ENCODE results near the gene HLF. TPM values are rescaled to one million over a fixed set of nuclear protein-coding genes. Genes with fewer than 3 reads are reported as not detected.

Gene HLF
- total RNA-seq, 1 donor from 2014 or later: 0.32 TPM

DNA sequence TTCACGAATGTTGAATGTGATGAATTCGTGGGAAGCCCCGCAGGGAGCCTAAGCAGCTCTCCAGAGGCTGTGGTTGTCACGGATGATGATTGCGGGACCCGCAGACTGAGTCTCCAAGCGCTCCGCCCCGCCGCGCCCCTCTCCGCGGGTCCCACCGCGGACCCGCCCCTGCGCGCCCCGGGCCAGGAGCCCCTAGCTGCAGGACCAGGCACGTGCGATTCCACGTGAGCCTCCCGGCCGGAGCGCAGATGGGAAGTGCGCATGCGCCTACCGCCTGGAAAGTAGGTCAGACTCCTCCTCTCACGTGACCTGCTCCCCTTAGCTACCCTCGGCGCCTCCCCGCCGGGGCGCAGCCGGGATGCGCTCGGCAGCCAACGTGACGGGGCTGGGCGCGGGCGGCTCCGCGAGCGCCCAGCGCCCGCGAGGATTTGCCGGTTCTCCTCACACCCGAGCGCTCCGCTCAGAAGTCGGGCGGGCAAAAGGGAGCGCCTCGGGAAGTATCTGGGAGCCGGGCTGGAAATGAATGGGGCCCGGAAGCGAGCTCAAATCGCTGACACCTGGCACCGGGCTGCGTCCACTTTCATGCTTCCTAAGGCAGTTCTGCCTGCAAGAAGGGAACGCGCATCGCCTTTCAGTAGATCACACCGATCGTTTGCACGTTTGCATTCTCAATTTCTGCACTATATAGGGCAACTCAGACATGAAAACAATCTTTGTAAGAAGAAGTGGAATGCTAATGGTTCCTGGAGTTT is 26.4 kb upstream of the HLF start:
- H3K9me3 Mint-ChIP-seq (ENCODE audit: unreplicated experiment): peaks cover 3% of the 10 kb centered on the region
- peak overlapping the region; percentile 95 for H3K4me3 Mint-ChIP-seq (ENCODE audit: unreplicated experiment)
- H3K27ac Mint-ChIP-seq (ENCODE audit: unreplicated experiment): peak overlapping the region; percentile 45
- no peaks in the 10 kb centered on the region for H3K36me3 Mint-ChIP-seq (ENCODE audit: unreplicated experiment)
- peaks cover 2% of the 10 kb centered on the region for H3K27me3 Mint-ChIP-seq (ENCODE audit: unreplicated experiment)
- peak; percentile 98 for DNase-seq
- TF ChIP-seq, protein P1, sequence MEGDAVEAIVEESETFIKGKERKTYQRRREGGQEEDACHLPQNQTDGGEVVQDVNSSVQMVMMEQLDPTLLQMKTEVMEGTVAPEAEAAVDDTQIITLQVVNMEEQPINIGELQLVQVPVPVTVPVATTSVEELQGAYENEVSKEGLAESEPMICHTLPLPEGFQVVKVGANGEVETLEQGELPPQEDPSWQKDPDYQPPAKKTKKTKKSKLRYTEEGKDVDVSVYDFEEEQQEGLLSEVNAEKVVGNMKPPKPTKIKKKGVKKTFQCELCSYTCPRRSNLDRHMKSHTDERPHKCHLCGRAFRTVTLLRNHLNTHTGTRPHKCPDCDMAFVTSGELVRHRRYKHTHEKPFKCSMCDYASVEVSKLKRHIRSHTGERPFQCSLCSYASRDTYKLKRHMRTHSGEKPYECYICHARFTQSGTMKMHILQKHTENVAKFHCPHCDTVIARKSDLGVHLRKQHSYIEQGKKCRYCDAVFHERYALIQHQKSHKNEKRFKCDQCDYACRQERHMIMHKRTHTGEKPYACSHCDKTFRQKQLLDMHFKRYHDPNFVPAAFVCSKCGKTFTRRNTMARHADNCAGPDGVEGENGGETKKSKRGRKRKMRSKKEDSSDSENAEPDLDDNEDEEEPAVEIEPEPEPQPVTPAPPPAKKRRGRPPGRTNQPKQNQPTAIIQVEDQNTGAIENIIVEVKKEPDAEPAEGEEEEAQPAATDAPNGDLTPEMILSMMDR (IDR thresholded peaks at IDR 0.05; ENCODE audit: partially characterized antibody, unreplicated experiment): no peak
- peaks cover 2% of the 10 kb centered on the region for H3K4me1 Mint-ChIP-seq (ENCODE audit: low read depth, unreplicated experiment)

DNA sequence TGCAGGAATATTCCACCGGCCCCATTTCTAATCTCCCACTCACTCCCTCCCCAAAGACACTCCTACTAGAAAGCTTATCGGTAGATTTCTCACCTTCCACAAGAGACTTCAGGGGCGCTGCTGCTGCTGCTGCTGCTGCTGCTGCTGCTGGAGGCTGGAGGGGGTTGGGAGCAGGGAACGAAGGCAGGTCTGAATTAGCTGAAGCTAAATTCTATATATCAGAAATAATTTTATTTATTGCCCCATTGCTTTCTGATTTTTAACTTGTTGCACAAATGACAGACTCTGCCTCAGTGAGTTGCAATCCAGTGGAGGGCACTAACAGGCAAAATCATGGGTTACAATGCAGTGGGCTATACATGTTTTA is 25.8 kb upstream of the HLF start:
- Mint-ChIP-seq H3K9me3 (ENCODE audit: unreplicated experiment) (peaks cover 3% of the 10 kb centered on the region), H3K4me3 (ENCODE audit: unreplicated experiment) (peak overlapping the region; percentile 95), H3K36me3 (ENCODE audit: unreplicated experiment) (no peaks in the 10 kb centered on the region), H3K27ac (ENCODE audit: unreplicated experiment) (no peak overlapping the region), H3K27me3 (ENCODE audit: unreplicated experiment) (peaks cover 2% of the 10 kb centered on the region), H3K4me1 (ENCODE audit: low read depth, unreplicated experiment) (peaks cover 2% of the 10 kb centered on the region)
- TF ChIP-seq, protein P1 (IDR thresholded peaks at IDR 0.05; ENCODE audit: partially characterized antibody, unreplicated experiment): no peak
- DNase-seq: peak; percentile 25

DNA sequence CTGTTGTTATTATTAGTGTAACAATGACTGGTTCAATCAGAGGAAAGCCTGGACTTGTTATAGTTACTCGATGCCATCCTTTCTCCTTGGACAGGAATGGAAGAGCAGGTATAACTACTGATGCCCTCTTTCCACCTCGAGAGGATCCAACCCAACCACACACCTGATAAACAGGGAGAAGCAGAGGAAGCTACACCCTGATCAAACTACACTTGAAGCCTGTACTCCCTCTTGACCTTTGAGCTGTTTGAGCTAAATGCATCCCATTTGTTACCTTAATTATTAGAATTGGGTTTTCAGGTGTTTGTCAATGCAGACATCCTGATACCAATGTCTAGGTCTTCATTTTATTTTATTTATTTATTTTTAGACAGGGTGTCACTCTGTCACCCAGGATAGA is 23.7 kb upstream of the HLF start:
- no peak for DNase-seq
- H3K4me3 Mint-ChIP-seq (ENCODE audit: unreplicated experiment): no peak overlapping the region
- H3K27me3 Mint-ChIP-seq (ENCODE audit: unreplicated experiment): no peaks in the 10 kb centered on the region
- H3K36me3 Mint-ChIP-seq (ENCODE audit: unreplicated experiment): no peaks in the 10 kb centered on the region
- TF ChIP-seq, protein P1 (IDR thresholded peaks at IDR 0.05; ENCODE audit: partially characterized antibody, unreplicated experiment): no peak
- H3K9me3 Mint-ChIP-seq (ENCODE audit: unreplicated experiment): peaks cover 2% of the 10 kb centered on the region
- peaks cover 2% of the 10 kb centered on the region for H3K4me1 Mint-ChIP-seq (ENCODE audit: low read depth, unreplicated experiment)
- H3K27ac Mint-ChIP-seq (ENCODE audit: unreplicated experiment): no peak overlapping the region

DNA sequence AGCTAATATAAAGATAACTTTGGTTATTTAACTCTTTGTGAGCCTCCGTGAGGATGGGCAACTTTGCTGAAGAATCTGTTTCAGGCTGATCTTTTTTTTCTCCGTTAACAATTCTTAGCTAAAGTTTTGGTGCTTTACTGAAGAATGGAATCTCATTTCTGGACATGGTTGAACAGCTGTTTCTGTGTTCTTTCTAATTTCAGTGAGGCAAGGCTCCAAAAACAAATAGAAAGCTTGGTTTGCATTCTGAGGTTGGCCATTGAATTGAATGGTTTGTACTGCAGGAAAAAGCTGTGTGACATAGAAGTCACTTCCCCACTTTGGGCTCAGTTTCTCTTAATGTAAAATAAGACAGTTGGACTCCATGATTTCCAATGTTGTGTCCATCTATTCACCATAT is 22.3 kb upstream of the HLF start:
- H3K27me3 Mint-ChIP-seq (ENCODE audit: unreplicated experiment): no peaks in the 10 kb centered on the region
- no peak overlapping the region for H3K4me3 Mint-ChIP-seq (ENCODE audit: unreplicated experiment)

DNA sequence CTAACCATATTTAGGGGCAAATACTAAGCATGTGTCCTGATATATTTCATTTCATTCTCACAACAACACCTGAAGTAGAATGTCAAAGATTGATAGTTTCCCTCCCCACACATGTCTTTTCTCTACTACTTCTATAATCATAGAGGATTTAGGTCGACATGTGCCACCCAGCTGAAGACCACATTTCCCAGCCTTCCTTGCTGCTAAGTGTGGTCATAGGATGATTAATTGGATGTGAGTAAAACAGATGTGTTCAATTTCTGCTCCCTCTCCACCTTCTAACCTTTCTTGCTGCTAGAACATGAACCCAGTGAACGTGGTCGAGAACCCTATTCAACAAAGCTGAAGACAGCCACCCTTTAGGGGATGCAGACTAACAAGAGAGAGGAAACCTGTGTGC is 18.8 kb upstream of the HLF start:
- Mint-ChIP-seq H3K4me1 (ENCODE audit: low read depth, unreplicated experiment) (no peaks in the 10 kb centered on the region), H3K36me3 (ENCODE audit: unreplicated experiment) (no peaks in the 10 kb centered on the region), H3K4me3 (ENCODE audit: unreplicated experiment) (no peak overlapping the region), H3K27ac (ENCODE audit: unreplicated experiment) (no peak overlapping the region), H3K27me3 (ENCODE audit: unreplicated experiment) (no peaks in the 10 kb centered on the region), H3K9me3 (ENCODE audit: unreplicated experiment) (no peaks in the 10 kb centered on the region)
- TF ChIP-seq, protein P1 (IDR thresholded peaks at IDR 0.05; ENCODE audit: partially characterized antibody, unreplicated experiment): no peak
- DNase-seq: no peak

More for the DNA sequence above, 22.3 kb upstream of the HLF start:
- Mint-ChIP-seq H3K27ac (ENCODE audit: unreplicated experiment) (no peak overlapping the region), H3K4me1 (ENCODE audit: low read depth, unreplicated experiment) (peaks cover 2% of the 10 kb centered on the region), H3K36me3 (ENCODE audit: unreplicated experiment) (no peaks in the 10 kb centered on the region), H3K9me3 (ENCODE audit: unreplicated experiment) (peaks cover 2% of the 10 kb centered on the region)
- DNase-seq: no peak
- TF ChIP-seq, protein P1 (IDR thresholded peaks at IDR 0.05; ENCODE audit: partially characterized antibody, unreplicated experiment): no peak

Data from glutamatergic neuron (in vitro differentiated cells).